Ascending aorta (tissue), 2 donors: ENCODE measurements around the gene HPSE. TPM values are rescaled to one million over a fixed set of nuclear protein-coding genes. Genes with fewer than 3 reads are reported as not detected.

Source experiments
- DNase-seq, 2 donors: peaks; one replicate each; pipeline ENCODE4 v3.0.0-alpha.2; 2019; ENCODE audit warnings: low spot score in 2 of 2
- H3K27ac ChIP-seq, 2 donors: fragments of 200-600 bp; sonication (generic); one replicate each; pipeline ENCODE4 v1.5.1; 2016 to 2017; ENCODE audit warnings: mild to moderate bottlenecking in 1 of 2
- H3K27me3 ChIP-seq: fragments of 200-600 bp; sonication (generic); one replicate; pipeline ENCODE4 v1.5.1; 2017
- H3K36me3 ChIP-seq, 2 donors: fragments of 200-600 bp; sonication (generic); one replicate each; pipeline ENCODE4 v1.5.1; 2016
- H3K4me1 ChIP-seq, 2 donors: fragments of 200-600 bp; sonication (generic); one replicate each; pipeline ENCODE4 v1.5.1; 2016 to 2017; ENCODE audit warnings: mild to moderate bottlenecking in 1 of 2
- H3K4me3 ChIP-seq, 2 donors: fragments of 200-600 bp; sonication (generic); one replicate each; pipeline ENCODE4 v1.5.1; 2016 to 2017; ENCODE audit warnings: mild to moderate bottlenecking in 1 of 2
- H3K9me3 ChIP-seq, 2 donors: fragments of 200-600 bp; sonication (generic); one replicate each; pipeline ENCODE4 v1.5.1; 2016
- CTCF ChIP-seq, 3 experiments: fragments of 200-600 bp in 2 of 3; fragments of 450-650 bp in 1 of 3; sonication (generic) in 2 of 3; IDR thresholded peaks; one replicate each; pipeline ENCODE4 v1.5.1; 2016 to 2019; ENCODE audit warnings: antibody characterized with exemption in 3 of 3, mild to moderate bottlenecking in 1 of 3, moderate library complexity in 1 of 3
- intact Hi-C: fragments of 100-400 bp; cut with DNase I; formaldehyde crosslinking; loops from one replicate; pipeline ENCODE4 v1.15.1; 2023
- total RNA-seq: library from RNA; depleted of rRNA; stranded (reverse); fragments of >200 nt; gene quantifications from one replicate; pipeline ENCODE4 v1.1.0, GENCODE V29; 2016

The HPSE gene
- 1.7 TPM for total RNA-seq

GRCh38 chr4:83334425-83335241 lies at the start of gene HPSE:
TSS of gene HPSE (minus strand) at chr4:83334848. CDS start at chr4:83334782, 66 bp downstream.
- Histone ChIP-seq H3K4me1 (peaks cover 3 to 5% of the 10 kb centered on the region in 2 donors), H3K4me3 (peak within 1 kb of the TSS; percentile 66 to 86), H3K27me3 (no peaks in the 10 kb centered on the region), H3K36me3 (no peaks in the 10 kb centered on the region), H3K27ac (no peak within 1 kb of the TSS), H3K9me3 (peaks cover 0 to 8% of the 10 kb centered on the region in 2 donors)
- intact Hi-C loops = loop anchor here (1.0 kb wide), 1 partner anchor 121 kb away; the partner anchor contains the start of gene HELQ
- DNase-seq = peak; percentile 54 to 91
- TF ChIP-seq CTCF (IDR thresholded peaks at IDR 0.05) = no peak

- no peak for DNase-seq
- Histone ChIP-seq H3K36me3 (no peaks in the 10 kb centered on the region), H3K4me3 (no peak overlapping the region), H3K27ac (no peak overlapping the region), H3K9me3 (no peaks in the 10 kb centered on the region), H3K27me3 (no peaks in the 10 kb centered on the region), H3K4me1 (no peaks in the 10 kb centered on the region)
- intact Hi-C loops = no loop called here
- no peak for TF ChIP-seq CTCF (IDR thresholded peaks at IDR 0.05)
Observed at GRCh38 chr4:83382850-83383249, 48.2 kb upstream of the HPSE start.

GRCh38 chr4:83381173-83381572 lies 46.5 kb upstream of the HPSE start:
- no peaks in the 10 kb centered on the region for H3K4me1 ChIP-seq

GRCh38 chr4:83378419-83378818 lies 43.8 kb upstream of the HPSE start:
- intact Hi-C loops = no loop called here
- no peak overlapping the region for H3K4me3 ChIP-seq
- no peak for TF ChIP-seq CTCF (IDR thresholded peaks at IDR 0.05)
- H3K27ac ChIP-seq = no peak overlapping the region
- H3K9me3 ChIP-seq = no peaks in the 10 kb centered on the region
- no peaks in the 10 kb centered on the region for H3K36me3 ChIP-seq
- no peaks in the 10 kb centered on the region for H3K4me1 ChIP-seq
- H3K27me3 ChIP-seq = no peaks in the 10 kb centered on the region
- DNase-seq = no peak

More at GRCh38 chr4:83381173-83381572, 46.5 kb upstream of the HPSE start:
- H3K36me3 ChIP-seq = no peaks in the 10 kb centered on the region
- no peak overlapping the region for H3K4me3 ChIP-seq
- H3K27me3 ChIP-seq = no peaks in the 10 kb centered on the region
- no peak for DNase-seq
- no peak overlapping the region for H3K27ac ChIP-seq
- H3K9me3 ChIP-seq = no peaks in the 10 kb centered on the region
- intact Hi-C loops = no loop called here
- TF ChIP-seq CTCF (IDR thresholded peaks at IDR 0.05) = no peak

GRCh38 chr4:83372931-83373330 lies 38.3 kb upstream of the HPSE start:
- H3K36me3 ChIP-seq = no peaks in the 10 kb centered on the region
- DNase-seq = no peak
- H3K4me1 ChIP-seq = no peaks in the 10 kb centered on the region
- intact Hi-C loops = no loop called here
- H3K9me3 ChIP-seq = no peaks in the 10 kb centered on the region
- H3K27ac ChIP-seq = no peak overlapping the region
- TF ChIP-seq CTCF (IDR thresholded peaks at IDR 0.05) = no peak
- no peaks in the 10 kb centered on the region for H3K27me3 ChIP-seq
- no peak overlapping the region for H3K4me3 ChIP-seq
